Measurements from ENCODE around the gene MYO1A. TPM values are rescaled to one million over a fixed set of nuclear protein-coding genes. Genes with fewer than 3 reads are reported as not detected.

Gene MYO1A
- polyA plus RNA-seq, 1 of the 3 experiments (the other 2 are of a cell fraction): not detected

GRCh38 chr12:57001448-57001906 is 48.5 kb downstream of the MYO1A start:
- no peak overlapping the region for H3K4me2 ChIP-seq
- peaks cover 25 to 72% of the 10 kb centered on the region in 2 experiments for H3K36me3 ChIP-seq (replicated peaks in 1 of 2; ENCODE audit: control insufficient read depth in 1 of 2, insufficient read depth in 2 of 2, low read length in 1 of 2)
- peaks cover 34% of the 10 kb centered on the region for H4K20me1 ChIP-seq (ENCODE audit: insufficient read depth)
- no peak overlapping the region; a peak in 1 of 4 replicates for H3K4me3 ChIP-seq (ENCODE audit: low read depth in 2 of 2, low read length in 1 of 2)
- WGBS (ENCODE audit: low lambda C conversion rate): 60% methylated on average over 13 of the region's 13 CpGs
- H3K27me3 ChIP-seq (ENCODE audit: insufficient read depth): no peaks in the 10 kb centered on the region
- no peak overlapping the region for H2AFZ ChIP-seq (ENCODE audit: low read depth)
- H3K27ac ChIP-seq (ENCODE audit: low read depth in 2 of 2, low read length in 1 of 2): no peak overlapping the region
- no peak for TF ChIP-seq CHD2 (IDR thresholded peaks at IDR 0.05; ENCODE audit: low read length, partially characterized antibody)
- TF ChIP-seq TCF12 (IDR thresholded peaks at IDR 0.05): no peak
- peak; percentile 72 for TF ChIP-seq CTCF (IDR thresholded peaks at IDR 0.05)
- no peak for TF ChIP-seq FOSL2 (IDR thresholded peaks at IDR 0.05; ENCODE audit: borderline replicate concordance, low read depth)
- peak; percentile 53 for TF ChIP-seq RAD21 (IDR thresholded peaks at IDR 0.05; ENCODE audit: low read length)
- TF ChIP-seq GATA2 (CRISPR knock-in tag; IDR thresholded peaks at IDR 0.05): no peak
- no peak for TF ChIP-seq FOXM1 (IDR thresholded peaks at IDR 0.05; ENCODE audit: low read depth)
- TF ChIP-seq MEF2A (IDR thresholded peaks at IDR 0.05; ENCODE audit: borderline replicate concordance, low read depth): no peak
- H3K9me2 ChIP-seq: no peaks in the 10 kb centered on the region
- peak; percentile 77 for DNase-seq
- H3K79me2 ChIP-seq (ENCODE audit: insufficient read depth): peaks cover 32% of the 10 kb centered on the region
- H3K9ac ChIP-seq: no peak overlapping the region
- H3K4me1 ChIP-seq (ENCODE audit: control insufficient read depth in 1 of 2, insufficient read depth in 2 of 2, low read depth in 1 of 2, low read length in 1 of 2): peaks cover 6 to 7% of the 10 kb centered on the region in 2 experiments; a peak in 3 of 4 replicates
- POLR2A ChIA-PET: no interaction called here
- no peaks in the 10 kb centered on the region for H3F3A ChIP-seq (replicated peaks; ENCODE audit: insufficient read depth)
- CTCF ChIA-PET: interaction anchor here (0.7 to 15.0 kb wide), 23 partner anchors 11 to 390 kb away, joined by 3 to 257 read pairs (median 4); partner anchors contain the start of genes STAT6 and TAC3
- H3K9me3 ChIP-seq: no peaks in the 10 kb centered on the region

GRCh38 chr12:57000393-57000792 is 49.5 kb downstream of the MYO1A start:
- H3K4me1 ChIP-seq (ENCODE audit: control insufficient read depth in 1 of 2, insufficient read depth in 2 of 2, low read depth in 1 of 2, low read length in 1 of 2): peaks cover 4 to 7% of the 10 kb centered on the region in 2 experiments; a peak in 3 of 4 replicates
- 56% methylated on average over 1 of the region's 1 CpG for WGBS (ENCODE audit: low lambda C conversion rate)
- peaks cover 25% of the 10 kb centered on the region for H3K79me2 ChIP-seq (ENCODE audit: insufficient read depth)
- TF ChIP-seq SMC3 (IDR thresholded peaks at IDR 0.05; ENCODE audit: low read depth, low read length): no peak
- TF ChIP-seq RCOR1 (IDR thresholded peaks at IDR 0.05; ENCODE audit: low read length): no peak
- no peak for TF ChIP-seq PBX3 (IDR thresholded peaks at IDR 0.05)
- TF ChIP-seq NRF1 (IDR thresholded peaks at IDR 0.05; ENCODE audit: low read depth, low read length): no peak
- TF ChIP-seq POLR2AphosphoS5 (IDR thresholded peaks at IDR 0.05; ENCODE audit: low read depth, low read length): no peak
- no peak for TF ChIP-seq FOXM1 (IDR thresholded peaks at IDR 0.05; ENCODE audit: low read depth)
- no peak for TF ChIP-seq JUND (IDR thresholded peaks at IDR 0.05)
- no peak for TF ChIP-seq CHD2 (IDR thresholded peaks at IDR 0.05; ENCODE audit: low read length, partially characterized antibody)
- no peak for TF ChIP-seq MEF2A (IDR thresholded peaks at IDR 0.05; ENCODE audit: borderline replicate concordance, low read depth)
- no peak for TF ChIP-seq NFIC (IDR thresholded peaks at IDR 0.05; ENCODE audit: borderline replicate concordance)
- no peak for TF ChIP-seq ELF1 (IDR thresholded peaks at IDR 0.05)
- TF ChIP-seq RAD21 (IDR thresholded peaks at IDR 0.05; ENCODE audit: low read length): no peak
- TF ChIP-seq CTCF (IDR thresholded peaks at IDR 0.05): no peak
- no peak for TF ChIP-seq USF1 (IDR thresholded peaks at IDR 0.05; ENCODE audit: borderline replicate concordance, low read depth)
- no peaks in the 10 kb centered on the region for H3K9me2 ChIP-seq
- H3K27me3 ChIP-seq (ENCODE audit: insufficient read depth): no peaks in the 10 kb centered on the region
- peaks cover 34% of the 10 kb centered on the region for H4K20me1 ChIP-seq (ENCODE audit: insufficient read depth)
- H3K4me3 ChIP-seq (ENCODE audit: low read depth in 2 of 2, low read length in 1 of 2): no peak overlapping the region
- H3F3A ChIP-seq (replicated peaks; ENCODE audit: insufficient read depth): no peaks in the 10 kb centered on the region
- no peak for DNase-seq
- H3K4me2 ChIP-seq: no peak overlapping the region
- no peak overlapping the region for H3K27ac ChIP-seq (ENCODE audit: low read depth in 2 of 2, low read length in 1 of 2)
- peaks cover 25 to 72% of the 10 kb centered on the region in 2 experiments for H3K36me3 ChIP-seq (replicated peaks in 1 of 2; ENCODE audit: control insufficient read depth in 1 of 2, insufficient read depth in 2 of 2, low read length in 1 of 2)
- H3K9me3 ChIP-seq: no peaks in the 10 kb centered on the region
- ChIA-PET POLR2A (interaction anchor here (0.7 kb wide), 1 partner anchor 17 kb away, joined by 3 read pairs; no protein-coding TSS in a partner anchor), CTCF (interaction anchor here (0.7 to 15.0 kb wide), 9 partner anchors 10 to 364 kb away, joined by 3 to 257 read pairs (median 12); partner anchors contain the start of gene TAC3)
- H3K9ac ChIP-seq: no peak overlapping the region
- H2AFZ ChIP-seq (ENCODE audit: low read depth): no peak overlapping the region

Measured in SK-N-SH (cell line).